Caco-2 (cell line): Measurements from ENCODE around the gene HSPBP1. TPM values are rescaled to one million over a fixed set of nuclear protein-coding genes. Genes with fewer than 3 reads are reported as not detected.
A peak's percentile ranks its signal among the peaks of the same experiment; 100 is the strongest.

Source experiments
- BruUV-seq: library from RNA; stranded (reverse); fragments of 400-500 nt; replicated peaks from 2 replicates; lab custom pipeline; 2021; lab: Mats Ljungman, UMichigan
- CTCF ChIA-PET: fragments of 300-600 bp; sonication (Branson Sonifier 250); formaldehyde crosslinking; loops from one replicate; lab custom pipeline; 2022; ENCODE audit warnings: antibody characterized with exemption; lab: Charles Lee
- POLR2A ChIA-PET: fragments of 300-600 bp; sonication (Branson Sonifier 250); formaldehyde crosslinking; loops from one replicate; lab custom pipeline; 2022; ENCODE audit warnings: antibody characterized with exemption; lab: Charles Lee
- DNase-seq, 2 experiments: peaks; one replicate each; pipeline versions ENCODE4 v3.0.0 to v3.0.0-alpha.2; 2020 to 2022
- H3K27me3 ChIP-seq: replicated peaks from 2 replicates; pipeline ENCODE4 v1.6.0; 2011; ENCODE audit warnings: low read length; ENCODE audit not compliant: control insufficient read depth, insufficient read depth
- H3K36me3 ChIP-seq: 2 replicates; pipeline ENCODE4 v1.5.1; 2011; ENCODE audit warnings: low read length; ENCODE audit not compliant: control insufficient read depth, insufficient read depth
- H3K4me1 ChIP-seq: fragments of 250-450 bp; sonication (Bioruptor Pico); 2 replicates; pipeline ENCODE4 v1.5.1; 2020; ENCODE audit warnings: mild to moderate bottlenecking
- H3K4me3 ChIP-seq: 2 replicates; pipeline ENCODE4 v1.5.1; 2011; ENCODE audit warnings: low read depth, mild to moderate bottlenecking, control low read depth, low read length
- H3K9me3 ChIP-seq: fragments of 250-450 bp; sonication (Bioruptor Pico); 2 replicates; pipeline ENCODE4 v1.5.1; 2020; ENCODE audit warnings: mild to moderate bottlenecking, moderate library complexity
- H3K27ac Mint-ChIP-seq: one replicate; pipeline ENCODE4 v1.8.0; 2022; ENCODE audit warnings: mixed read lengths; ENCODE audit not compliant: unreplicated experiment
- H3K27me3 Mint-ChIP-seq: one replicate; pipeline ENCODE4 v1.8.0; 2022; ENCODE audit warnings: mixed read lengths; ENCODE audit not compliant: insufficient read depth, unreplicated experiment
- H3K36me3 Mint-ChIP-seq: one replicate; pipeline ENCODE4 v1.8.0; 2022; ENCODE audit warnings: mild to moderate bottlenecking, mixed read lengths; ENCODE audit not compliant: insufficient read depth, unreplicated experiment
- H3K4me1 Mint-ChIP-seq: one replicate; pipeline ENCODE4 v1.8.0; 2022; ENCODE audit warnings: low read depth, mixed read lengths; ENCODE audit not compliant: unreplicated experiment
- H3K4me3 Mint-ChIP-seq: one replicate; pipeline ENCODE4 v1.8.0; 2022; ENCODE audit warnings: mild to moderate bottlenecking, moderate library complexity, mixed read lengths; ENCODE audit not compliant: unreplicated experiment
- H3K9me3 Mint-ChIP-seq: one replicate; pipeline ENCODE4 v1.8.0; 2022; ENCODE audit warnings: mixed read lengths; ENCODE audit not compliant: unreplicated experiment
- intact Hi-C: fragments of 100-400 bp; cut with micrococcal nuclease; formaldehyde crosslinking; loops from one replicate; pipeline ENCODE4 v1.10.0; 2022; ENCODE audit not compliant: unreplicated experiment
- total RNA-seq: library from RNA; stranded (reverse); gene quantifications from 2 replicates; pipeline ENCODE4 v1.2.3, GENCODE V29; 2022
- TF ChIP-seq, protein P1 (sequence below), 2 experiments: fragments of 200-600 bp in 1 of 2; IDR thresholded peaks; 1 replicate in 1 of 2; 2 replicates in 1 of 2; pipeline versions ENCODE4 v1.5.1 to v1.8.0; 2011 to 2022; ENCODE audit warnings: antibody characterized with exemption in 1 of 2, control low read depth in 1 of 2, inconsistent platforms in 1 of 2, low read depth in 1 of 2, low read length in 1 of 2, mild to moderate bottlenecking in 1 of 2, moderate library complexity in 1 of 2; ENCODE audit not compliant: insufficient read depth in 1 of 2, severe bottlenecking in 1 of 2, unreplicated experiment in 1 of 2

The HSPBP1 gene
- total RNA-seq, 1 experiment from 2014 or later = 69.6 TPM

DNA sequence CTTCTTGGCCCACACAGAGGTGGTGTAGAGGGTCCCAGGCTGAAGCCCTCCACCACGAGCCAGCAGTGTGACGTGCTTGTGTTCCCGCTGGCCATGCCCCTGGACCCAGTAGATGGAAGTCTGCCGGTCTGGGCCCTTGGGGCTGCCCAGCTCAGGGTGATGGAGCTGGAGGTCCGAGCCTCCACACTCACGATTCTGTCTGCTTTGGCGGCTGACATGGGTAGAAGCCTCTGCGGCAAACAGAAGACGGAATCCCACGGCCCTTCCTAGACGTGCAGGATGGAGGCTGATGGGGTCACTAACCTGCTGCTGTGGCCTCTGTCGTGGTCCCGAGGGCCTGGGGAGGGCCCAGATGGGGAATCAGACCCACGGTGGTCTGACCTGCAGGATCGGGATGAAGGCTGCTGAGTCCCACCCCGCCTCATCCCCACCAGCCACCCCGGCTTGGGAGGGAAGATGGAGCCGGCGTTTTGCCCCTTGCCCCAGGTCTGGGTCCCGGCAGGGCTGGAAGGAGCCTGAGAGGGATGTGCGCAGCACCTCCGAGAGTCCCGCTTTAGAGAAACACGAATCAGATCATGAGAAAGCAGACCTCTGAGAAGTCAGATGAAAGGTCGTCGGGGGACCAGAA is 55.8 kb downstream of the HSPBP1 start:
- Mint-ChIP-seq H3K36me3 (peaks cover 79% of the 10 kb centered on the region), H3K27ac (no peak overlapping the region), H3K4me1 (peaks cover 26% of the 10 kb centered on the region), H3K9me3 (peaks cover 20% of the 10 kb centered on the region), H3K27me3 (no peaks in the 10 kb centered on the region), H3K4me3 (no peak overlapping the region)
- POLR2A ChIA-PET = no interaction called here
- TF ChIP-seq, protein P1, sequence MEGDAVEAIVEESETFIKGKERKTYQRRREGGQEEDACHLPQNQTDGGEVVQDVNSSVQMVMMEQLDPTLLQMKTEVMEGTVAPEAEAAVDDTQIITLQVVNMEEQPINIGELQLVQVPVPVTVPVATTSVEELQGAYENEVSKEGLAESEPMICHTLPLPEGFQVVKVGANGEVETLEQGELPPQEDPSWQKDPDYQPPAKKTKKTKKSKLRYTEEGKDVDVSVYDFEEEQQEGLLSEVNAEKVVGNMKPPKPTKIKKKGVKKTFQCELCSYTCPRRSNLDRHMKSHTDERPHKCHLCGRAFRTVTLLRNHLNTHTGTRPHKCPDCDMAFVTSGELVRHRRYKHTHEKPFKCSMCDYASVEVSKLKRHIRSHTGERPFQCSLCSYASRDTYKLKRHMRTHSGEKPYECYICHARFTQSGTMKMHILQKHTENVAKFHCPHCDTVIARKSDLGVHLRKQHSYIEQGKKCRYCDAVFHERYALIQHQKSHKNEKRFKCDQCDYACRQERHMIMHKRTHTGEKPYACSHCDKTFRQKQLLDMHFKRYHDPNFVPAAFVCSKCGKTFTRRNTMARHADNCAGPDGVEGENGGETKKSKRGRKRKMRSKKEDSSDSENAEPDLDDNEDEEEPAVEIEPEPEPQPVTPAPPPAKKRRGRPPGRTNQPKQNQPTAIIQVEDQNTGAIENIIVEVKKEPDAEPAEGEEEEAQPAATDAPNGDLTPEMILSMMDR (IDR thresholded peaks at IDR 0.05; ENCODE audit: insufficient read depth in 1 of 2, low read depth in 1 of 2, low read length in 1 of 2, severe bottlenecking in 1 of 2, unreplicated experiment in 1 of 2) = no peak
- BruUV-seq = no TSS peak
- H3K9me3 ChIP-seq = 0 out of 2 replicates have a peak, but pooled peaks cover 4% of the 10 kb centered on the region
- H3K4me1 ChIP-seq = peaks cover 20% of the 10 kb centered on the region
- H3K4me3 ChIP-seq = no peak overlapping the region
- intact Hi-C loops = no loop called here
- no peak for DNase-seq
- CTCF ChIA-PET = no interaction called here
- peaks cover 2% of the 10 kb centered on the region for H3K36me3 ChIP-seq
- no peaks in the 10 kb centered on the region for H3K27me3 ChIP-seq

DNA sequence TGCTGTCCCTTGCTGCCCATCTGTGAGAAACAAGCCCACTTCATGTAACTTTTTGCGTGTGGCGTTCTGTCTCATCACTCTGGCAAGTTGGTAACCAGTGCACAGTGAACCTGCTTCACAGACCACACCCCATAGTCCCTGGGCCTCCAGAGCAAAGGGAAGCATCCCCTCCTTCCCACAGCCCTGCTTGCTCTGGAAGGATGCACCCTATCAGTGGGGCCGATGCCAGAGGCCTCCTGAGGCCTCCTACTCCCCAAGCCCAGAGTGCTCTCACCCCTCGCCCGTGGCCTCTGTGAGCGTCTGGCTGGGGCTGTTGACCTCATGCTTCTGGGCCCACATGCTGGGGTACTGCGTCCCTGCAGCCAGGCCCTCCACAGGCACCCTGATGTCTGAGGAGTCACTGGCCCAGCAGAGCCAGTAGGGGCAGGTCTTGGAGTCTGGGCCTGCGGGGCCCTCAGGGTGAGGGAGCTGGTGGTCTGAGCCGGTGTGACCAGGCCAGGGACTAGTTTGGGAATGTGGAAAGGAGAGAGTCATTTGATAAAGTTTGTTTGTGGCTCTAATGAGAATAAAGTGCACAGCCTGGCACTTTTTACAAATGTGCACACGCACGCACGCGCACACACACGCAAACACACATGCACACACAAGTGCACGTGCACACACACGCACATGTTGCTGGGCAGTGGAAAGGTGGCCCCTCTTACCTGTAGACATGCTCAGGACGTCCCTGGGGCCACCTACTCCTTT is 56.4 kb downstream of the HSPBP1 start:
- ChIA-PET POLR2A (no interaction called here), CTCF (no interaction called here)
- Mint-ChIP-seq H3K27ac (no peak overlapping the region), H3K4me1 (peaks cover 21% of the 10 kb centered on the region), H3K4me3 (no peak overlapping the region), H3K36me3 (peaks cover 75% of the 10 kb centered on the region), H3K27me3 (no peaks in the 10 kb centered on the region), H3K9me3 (peaks cover 20% of the 10 kb centered on the region)
- Histone ChIP-seq H3K27me3 (no peaks in the 10 kb centered on the region), H3K4me1 (peaks cover 13% of the 10 kb centered on the region), H3K4me3 (no peak overlapping the region), H3K36me3 (peaks cover 2% of the 10 kb centered on the region), H3K9me3 (0 out of 2 replicates have a peak, but pooled peaks cover 4% of the 10 kb centered on the region)
- DNase-seq = no peak
- intact Hi-C loops = no loop called here
- no TSS peak for BruUV-seq
- TF ChIP-seq, protein P1 (IDR thresholded peaks at IDR 0.05; ENCODE audit: insufficient read depth in 1 of 2, low read depth in 1 of 2, low read length in 1 of 2, severe bottlenecking in 1 of 2, unreplicated experiment in 1 of 2) = no peak

DNA sequence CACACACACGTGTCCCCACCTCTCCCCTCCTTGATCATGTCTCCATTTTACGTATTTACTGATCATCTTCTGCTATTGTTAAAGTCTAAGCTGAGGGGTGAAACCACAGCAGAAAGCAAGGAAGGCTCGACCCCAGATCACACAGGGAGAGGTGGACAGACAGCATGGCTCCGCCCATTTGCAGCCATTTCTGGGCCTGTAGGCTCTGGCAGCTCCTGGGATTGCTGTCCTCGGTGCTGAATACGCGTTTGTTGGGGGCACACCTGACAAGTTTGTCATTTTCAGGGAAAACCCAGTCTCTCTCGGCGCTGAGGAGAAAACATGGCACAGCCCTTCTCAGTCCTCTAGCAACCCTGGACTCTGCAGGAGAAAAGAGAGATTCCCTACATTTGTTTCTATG is 59.4 kb downstream of the HSPBP1 start:
- Histone ChIP-seq H3K9me3 (0 out of 2 replicates have a peak, but pooled peaks cover 4% of the 10 kb centered on the region), H3K27me3 (no peaks in the 10 kb centered on the region), H3K36me3 (no peaks in the 10 kb centered on the region; the same call in 1 of the 2 replicates), H3K4me1 (0 out of 2 replicates have a peak, but pooled peaks cover 6% of the 10 kb centered on the region), H3K4me3 (no peak overlapping the region)
- Mint-ChIP-seq H3K27me3 (no peaks in the 10 kb centered on the region), H3K9me3 (peaks cover 28% of the 10 kb centered on the region), H3K4me1 (peaks cover 4% of the 10 kb centered on the region), H3K27ac (no peak overlapping the region), H3K36me3 (peaks cover 69% of the 10 kb centered on the region), H3K4me3 (no peak overlapping the region)
- ChIA-PET POLR2A (no interaction called here), CTCF (no interaction called here)
- TF ChIP-seq, protein P1 (IDR thresholded peaks at IDR 0.05; ENCODE audit: insufficient read depth in 1 of 2, low read depth in 1 of 2, low read length in 1 of 2, severe bottlenecking in 1 of 2, unreplicated experiment in 1 of 2) = no peak
- peak in 1 of 2 experiments; percentile 42 for DNase-seq
- no TSS peak for BruUV-seq
- intact Hi-C loops = no loop called here
